Right ventricle myocardium inferior (tissue), 1 donor: ENCODE measurements around the gene TMEM87B. TPM values are rescaled to one million over a fixed set of nuclear protein-coding genes. Genes with fewer than 3 reads are reported as not detected.

ENCODE experiments used
- ATAC-seq: fragments of 200-7000 bp; cut with Tn5 transposase; one replicate; pipeline ENCODE4 v1.9.1; 2020; ENCODE audit warnings: mild to moderate bottlenecking, moderate library complexity
- DNase-seq: peaks from one replicate; pipeline ENCODE4 v3.0.0; 2021; ENCODE audit errors: missing footprints
- intact Hi-C: fragments of 100-400 bp; cut with DNase I; formaldehyde crosslinking; loops from one replicate; pipeline ENCODE4 v1.11.0; 2022
- total RNA-seq: library from RNA; stranded (reverse); fragmentation: NEBNext Ultra II Directional; extraction: Animal tissue kit (Norgen Biotek cat#: 25700); gene quantifications from one replicate; pipeline ENCODE4 v1.2.1, GENCODE V29; 2021
- donor health status: DM: no; HTN: yes; CAD: no; lungs with severe emphysema.

The TMEM87B gene
- total RNA-seq, 1 donor from 2014 or later, result 6.5 TPM

DNA sequence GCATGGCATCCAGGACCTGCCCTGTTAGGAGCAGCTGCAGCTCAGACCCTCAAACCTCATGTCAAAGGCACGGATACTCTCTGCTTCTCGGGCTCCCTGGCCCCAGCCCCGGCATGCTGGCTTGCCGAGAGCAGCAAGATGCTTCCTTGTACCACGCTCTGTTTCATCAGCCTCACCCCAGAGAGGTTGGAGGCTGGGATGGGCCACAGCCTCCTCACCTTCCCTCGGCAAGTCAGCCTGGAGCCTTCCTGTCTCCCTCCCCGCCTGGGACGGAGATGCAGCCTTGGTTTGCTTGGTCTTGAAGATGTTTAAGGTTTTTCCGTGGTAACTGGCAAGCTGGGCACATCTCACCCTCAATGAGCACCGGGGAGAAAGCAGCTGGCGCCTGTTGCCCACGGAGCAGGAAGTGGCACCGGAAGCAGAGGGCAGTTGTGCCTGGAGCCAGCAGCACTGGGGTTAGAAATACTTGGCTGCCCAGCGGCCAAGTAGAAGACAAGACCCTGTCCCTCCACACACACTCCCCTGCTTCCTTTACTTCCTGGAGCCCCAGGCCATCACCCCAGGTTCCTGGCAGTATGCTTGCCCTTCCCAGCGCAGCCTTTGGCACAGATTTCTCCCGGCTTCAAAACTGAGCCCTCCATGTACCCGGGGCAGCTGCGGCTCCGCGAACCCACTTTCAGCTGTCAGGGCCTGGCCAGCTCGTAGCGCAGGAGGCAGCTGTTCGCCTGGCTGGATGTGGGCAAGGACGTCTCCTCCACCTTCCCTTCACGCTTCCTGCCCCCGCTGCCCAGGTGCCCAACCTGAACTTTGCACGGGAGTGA is 100.5 kb downstream of the TMEM87B start:
- peak; percentile 72 for DNase-seq

DNA sequence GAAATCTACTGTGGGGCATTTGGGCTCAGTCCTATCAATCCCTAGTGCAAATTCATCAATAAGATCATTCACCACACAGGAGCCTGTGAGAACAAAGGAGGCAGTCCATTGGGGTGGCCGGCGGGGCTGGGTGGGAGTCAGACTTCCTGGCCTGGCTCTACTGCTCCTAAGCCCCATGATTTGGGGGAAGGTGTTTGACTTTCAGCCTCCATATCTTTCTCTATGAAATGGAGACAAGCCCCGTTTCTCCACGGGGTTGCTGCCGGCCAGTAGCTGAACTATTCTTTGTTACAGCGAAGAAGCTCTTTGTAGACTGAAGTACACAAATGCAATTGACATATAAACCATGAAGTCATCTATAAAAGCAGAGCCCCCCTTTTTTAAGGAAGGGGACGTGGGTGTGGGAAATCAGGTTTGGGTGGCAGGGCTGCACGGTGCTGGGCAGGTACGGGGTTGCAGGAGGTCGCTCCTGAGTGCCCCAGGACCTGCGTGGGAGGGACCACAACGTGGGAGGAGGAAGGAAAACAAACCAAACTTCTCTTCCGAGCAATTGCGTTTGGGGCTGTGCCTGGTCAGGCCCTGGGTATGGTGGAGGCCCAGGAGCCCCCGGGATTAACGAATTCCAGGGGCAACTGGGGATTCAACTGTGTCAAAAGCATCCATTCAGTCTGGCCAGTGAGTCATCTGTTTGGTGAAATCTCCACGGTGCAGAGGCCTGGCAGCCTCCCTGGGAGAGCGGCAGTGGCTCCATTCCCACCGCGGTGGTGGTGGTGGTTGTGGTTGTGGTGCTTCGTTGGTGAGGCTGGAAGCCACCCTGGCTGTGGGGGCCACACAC is 101.3 kb downstream of the TMEM87B start:
- no peak for DNase-seq
- intact Hi-C loops, result no loop called here
- no peak for ATAC-seq

More for the DNA sequence above, 100.5 kb downstream of the TMEM87B start:
- ATAC-seq, result no peak
- intact Hi-C loops, result no loop called here

DNA sequence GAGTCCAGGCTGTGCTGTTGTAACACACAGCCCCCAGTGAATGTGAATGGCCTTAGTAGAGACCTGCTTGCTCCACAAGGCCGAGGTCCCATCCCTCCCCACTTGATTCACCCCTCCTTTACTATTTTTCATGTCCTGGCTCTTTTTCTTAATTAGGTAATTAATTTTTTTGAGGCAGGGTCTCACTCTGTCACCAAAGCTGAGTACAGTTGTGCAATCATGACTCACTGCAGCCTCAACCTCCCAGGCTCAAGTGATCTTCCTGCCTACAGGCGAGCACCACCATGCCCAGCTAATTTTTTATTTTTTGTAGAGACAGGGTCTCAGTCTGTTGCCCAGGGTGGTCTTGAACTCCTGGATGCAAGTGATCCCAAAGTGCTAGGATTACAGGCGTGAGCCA is 102.4 kb downstream of the TMEM87B start:
- intact Hi-C loops, result no loop called here
- no peak for ATAC-seq
- DNase-seq, result no peak

- DNase-seq (peak; percentile 61), ATAC-seq (no peak)
- intact Hi-C loops, result no loop called here
These were observed 104.4 kb downstream of the TMEM87B start for GRCh38 chr2:112159454-112159921.

DNA sequence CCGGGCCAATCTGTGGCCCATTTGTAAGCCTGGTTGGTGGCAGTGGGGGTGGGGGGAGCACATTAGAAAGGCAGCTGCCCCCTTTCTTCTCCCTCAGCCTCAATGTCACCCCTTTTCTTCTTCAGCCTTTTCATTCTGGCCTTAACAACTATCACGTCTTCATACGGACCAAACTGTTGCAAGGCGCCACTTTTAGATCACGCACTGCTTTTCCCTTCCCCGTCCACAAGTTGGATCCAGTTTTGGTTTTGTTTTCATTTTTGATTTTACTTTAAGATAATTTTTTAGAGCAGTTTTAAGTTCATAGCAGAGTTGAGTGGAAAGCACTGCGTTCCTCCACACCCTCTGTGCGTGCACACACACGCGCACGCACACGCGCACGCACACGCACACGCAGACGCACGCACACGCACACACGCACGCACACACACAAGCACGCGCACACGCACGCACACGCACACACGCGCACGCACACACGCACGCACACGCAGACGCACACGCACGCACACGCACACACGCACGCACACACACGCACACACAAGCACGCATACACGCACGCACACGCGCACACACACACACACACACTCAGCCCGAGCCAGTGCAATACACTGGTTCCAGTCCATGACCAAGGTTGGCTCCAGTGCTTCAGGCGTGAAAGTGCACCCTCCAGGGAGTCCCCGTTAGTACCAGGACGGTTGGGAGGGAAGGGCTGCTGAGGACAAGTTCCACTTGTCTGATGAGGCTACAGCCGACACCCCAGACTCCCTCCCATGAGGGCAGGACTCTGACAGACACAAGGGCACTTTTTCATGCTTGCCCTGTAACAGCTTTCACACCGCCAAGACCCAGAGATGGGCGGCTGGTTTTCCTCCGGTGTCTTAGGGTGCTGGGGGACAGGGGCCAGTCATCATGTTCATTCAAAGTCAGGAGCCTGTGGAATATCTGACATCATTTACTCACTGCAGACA is 105.5 kb downstream of the TMEM87B start:
- intact Hi-C loops, result no loop called here
- DNase-seq (no peak), ATAC-seq (no peak)

GRCh38 chr2:112161431-112162145 is 106.5 kb downstream of the TMEM87B start:
- DNase-seq (no peak), ATAC-seq (no peak)
- intact Hi-C loops, result no loop called here

- intact Hi-C loops, result no loop called here
- DNase-seq, result no peak
- ATAC-seq, result no peak
These were observed 107.3 kb downstream of the TMEM87B start for GRCh38 chr2:112162341-112162740.

DNA sequence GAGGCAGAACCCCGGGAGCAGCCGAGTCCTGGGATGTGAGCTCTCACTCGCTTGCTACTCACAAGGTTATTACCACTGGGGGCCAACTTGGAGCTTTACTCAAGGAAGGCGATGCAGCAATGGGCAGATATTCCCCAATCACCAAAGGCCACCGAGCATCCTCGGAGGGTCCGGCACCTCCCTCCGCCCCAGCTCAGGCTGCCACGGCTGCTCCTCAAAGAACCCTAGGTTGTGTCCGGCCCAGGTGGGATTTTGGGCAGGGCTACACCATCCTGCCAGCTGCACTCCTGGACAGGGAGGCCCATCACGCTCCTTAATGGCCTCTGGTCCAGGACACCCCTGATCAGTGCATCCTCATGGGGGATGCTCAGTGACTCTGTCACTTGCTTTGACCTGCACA is 107.9 kb downstream of the TMEM87B start:
- DNase-seq, result no peak
- intact Hi-C loops, result no loop called here
- no peak for ATAC-seq

DNA sequence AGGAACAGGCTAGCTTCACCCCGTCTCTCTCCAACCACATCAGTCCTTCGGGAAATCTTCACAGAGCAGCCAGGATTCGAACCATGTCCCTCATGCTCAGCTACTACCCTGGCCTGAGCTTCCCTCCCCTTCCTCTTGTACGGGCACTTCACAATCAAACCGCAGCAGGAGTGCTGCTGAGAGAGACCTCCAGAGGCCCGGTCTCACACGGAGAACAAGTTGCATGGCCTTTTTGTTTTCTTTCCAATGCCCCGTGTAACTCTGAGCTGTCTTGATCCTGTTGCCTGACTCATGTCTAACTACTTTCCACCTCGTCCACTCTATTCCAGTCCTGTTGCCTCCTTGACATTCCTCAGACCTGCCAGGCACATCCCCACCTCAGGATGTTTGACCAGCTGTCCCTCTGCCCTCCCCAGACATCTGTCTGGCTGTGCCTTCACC is 108.5 kb downstream of the TMEM87B start:
- DNase-seq, result no peak
- no peak for ATAC-seq
- intact Hi-C loops, result no loop called here

DNA sequence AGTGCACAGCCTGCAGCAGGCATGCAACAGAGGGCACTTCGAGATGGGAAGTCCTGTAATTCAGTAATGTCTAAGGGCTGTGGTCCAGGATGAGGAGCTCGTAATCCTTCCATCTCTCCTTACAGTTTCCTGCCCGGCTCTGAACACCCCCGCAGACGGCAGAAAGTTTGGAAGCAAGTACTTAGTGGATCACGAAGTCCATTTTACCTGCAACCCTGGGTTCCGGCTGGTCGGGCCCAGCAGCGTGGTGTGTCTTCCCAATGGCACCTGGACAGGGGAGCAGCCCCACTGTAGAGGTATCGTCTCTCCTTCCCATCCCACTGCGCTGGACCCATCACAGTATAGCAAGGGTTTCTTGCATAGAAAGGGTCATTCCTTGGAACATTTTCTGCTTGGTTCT is 109.8 kb downstream of the TMEM87B start:
- intact Hi-C loops, result no loop called here
- DNase-seq, result no peak
- no peak for ATAC-seq

GRCh38 chr2:112165296-112165695 is 110.2 kb downstream of the TMEM87B start:
- ATAC-seq (no peak), DNase-seq (no peak)
- intact Hi-C loops, result no loop called here

GRCh38 chr2:112166806-112167499 is 111.9 kb downstream of the TMEM87B start:
- DNase-seq, result no peak
- ATAC-seq, result no peak
- intact Hi-C loops, result no loop called here

DNA sequence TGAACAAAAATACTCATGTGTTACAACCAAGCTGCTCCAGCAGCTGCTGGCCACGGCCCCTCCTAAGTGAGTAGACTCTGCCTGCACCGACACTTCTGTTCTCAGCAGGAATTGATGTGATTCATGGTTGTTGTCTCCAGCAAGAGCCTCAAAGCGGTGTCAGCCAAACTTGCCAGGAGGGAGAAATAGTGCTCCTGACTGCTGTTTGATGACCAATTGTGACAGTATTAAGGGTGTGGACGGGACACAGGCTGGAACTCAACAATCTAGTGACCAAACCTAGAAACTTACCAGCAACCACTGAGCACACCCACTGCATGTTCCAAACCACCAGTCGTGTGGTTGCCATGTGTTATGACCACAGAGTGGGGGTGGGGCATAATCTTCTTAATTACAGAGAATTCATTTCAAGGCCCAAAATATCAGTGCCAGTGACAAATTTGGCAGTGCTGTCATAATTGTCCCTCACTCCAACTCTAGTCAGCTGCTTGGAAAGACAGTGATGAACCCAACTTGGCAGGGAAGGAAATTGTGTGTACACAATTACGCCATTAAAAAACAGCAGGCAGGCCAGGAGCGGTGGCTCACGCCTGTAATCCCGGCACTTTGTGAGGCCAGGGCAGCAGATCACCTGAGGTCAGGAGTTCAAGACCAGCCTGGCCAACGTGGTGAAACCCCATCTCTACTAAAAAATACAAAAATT is 113.5 kb downstream of the TMEM87B start:
- no peak for ATAC-seq
- DNase-seq, result no peak
- intact Hi-C loops, result no loop called here
